IPS-18c (cell line): ENCODE measurements around the gene KMO.

ENCODE experiments used
- H3K4me3 ChIP-seq: 2 replicates; pipeline ENCODE4 v1.7.0; 2013; ENCODE audit warnings: low read depth, mild to moderate bottlenecking, low read length, moderate library complexity; ENCODE audit not compliant: insufficient read depth
- H3K9me3 ChIP-seq: one replicate; pipeline ENCODE4 v1.6.1; 2013; ENCODE audit warnings: mild to moderate bottlenecking, low read length, moderate library complexity; ENCODE audit not compliant: control insufficient read depth, insufficient read depth

KMO gene

DNA sequence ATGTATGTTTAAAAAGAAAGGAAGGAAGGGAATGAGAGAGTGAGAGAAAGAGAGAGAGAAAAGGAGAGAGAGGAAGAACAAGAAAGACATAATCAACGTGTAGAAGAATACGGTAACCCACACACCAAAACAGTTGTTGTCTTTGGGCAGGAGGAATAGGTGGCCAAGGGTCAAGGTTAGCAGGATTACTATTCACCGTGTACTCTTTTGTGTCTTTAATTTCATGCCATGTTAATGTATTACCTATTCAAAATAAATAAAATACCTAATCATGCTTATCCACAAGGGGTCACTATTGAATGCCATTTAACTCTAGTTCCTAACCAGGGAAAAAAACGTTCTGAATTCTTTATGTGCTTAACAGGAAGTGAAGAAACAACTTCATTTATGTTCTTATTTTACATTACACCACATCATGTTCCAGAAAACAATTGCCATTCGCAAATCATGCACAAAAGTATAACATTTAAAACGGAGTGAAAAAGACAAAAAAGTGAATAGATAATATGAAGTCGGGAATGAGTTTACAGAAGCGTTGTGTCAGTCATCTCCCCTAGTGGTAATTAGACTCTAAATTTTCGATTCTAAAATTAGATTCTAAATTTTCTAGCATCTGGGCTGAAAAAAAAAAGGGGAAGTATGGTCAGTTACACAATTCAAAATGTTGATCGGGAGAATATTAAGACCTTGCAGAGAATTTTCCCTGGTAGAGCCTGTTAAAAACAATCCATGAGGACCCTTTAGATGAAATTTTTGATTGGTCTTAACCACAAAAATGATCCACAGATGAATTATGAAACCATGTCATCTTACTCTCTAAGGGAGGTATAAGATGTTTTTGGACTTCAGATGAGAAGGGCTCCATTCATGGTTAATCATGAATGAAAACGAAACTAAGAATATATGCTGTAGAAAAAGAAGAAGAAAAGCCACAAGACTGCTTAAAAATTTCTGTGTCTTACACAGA, 700 bp upstream of the KMO start:
- Histone ChIP-seq H3K9me3 (no peaks in the 10 kb centered on the region), H3K4me3 (no peak overlapping the region)

- no peaks in the 10 kb centered on the region for H3K9me3 ChIP-seq
- H3K4me3 ChIP-seq: no peak overlapping the region
Measured at GRCh38 chr1:241532864-241533263, 686 bp downstream of the KMO start.

GRCh38 chr1:241533326-241534115, 1.3 kb downstream of the KMO start:
- Histone ChIP-seq H3K4me3 (no peak overlapping the region), H3K9me3 (no peaks in the 10 kb centered on the region)

GRCh38 chr1:241536304-241536703, 4.1 kb downstream of the KMO start:
- no peak overlapping the region for H3K4me3 ChIP-seq
- H3K9me3 ChIP-seq: no peaks in the 10 kb centered on the region

- Histone ChIP-seq H3K9me3 (no peaks in the 10 kb centered on the region), H3K4me3 (no peak overlapping the region)
Measured at GRCh38 chr1:241536969-241537368, 4.8 kb downstream of the KMO start.

GRCh38 chr1:241542199-241542907, 10.2 kb downstream of the KMO start:
- Histone ChIP-seq H3K9me3 (no peaks in the 10 kb centered on the region), H3K4me3 (no peak overlapping the region)

DNA sequence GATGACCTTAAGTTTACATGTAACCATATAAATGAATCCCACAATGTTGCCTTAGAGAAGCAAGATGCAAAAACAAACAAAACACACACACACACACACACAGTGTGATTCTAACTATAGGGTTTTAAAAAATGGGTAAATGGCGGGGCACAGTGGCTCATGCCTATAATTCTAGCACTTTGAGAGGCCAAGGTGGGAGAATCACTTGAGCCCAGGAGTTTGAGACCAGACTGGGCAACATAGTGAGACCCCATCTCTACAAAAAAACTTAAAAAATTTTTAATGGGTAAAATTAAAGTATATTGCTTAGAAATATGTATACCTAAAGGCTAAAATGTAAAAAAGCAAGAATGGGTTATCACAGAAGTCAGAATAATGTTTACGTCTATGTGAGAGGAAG, 15.8 kb downstream of the KMO start:
- H3K4me3 ChIP-seq: no peak overlapping the region
- no peaks in the 10 kb centered on the region for H3K9me3 ChIP-seq

- Histone ChIP-seq H3K4me3 (no peak overlapping the region), H3K9me3 (no peaks in the 10 kb centered on the region)
Measured at GRCh38 chr1:241550318-241550717, 18.1 kb downstream of the KMO start.

- Histone ChIP-seq H3K9me3 (no peaks in the 10 kb centered on the region), H3K4me3 (no peak overlapping the region)
Measured at GRCh38 chr1:241551759-241552638, 19.8 kb downstream of the KMO start.

- Histone ChIP-seq H3K9me3 (no peaks in the 10 kb centered on the region), H3K4me3 (no peak overlapping the region)
Measured at GRCh38 chr1:241553886-241554592, 21.9 kb downstream of the KMO start.

DNA sequence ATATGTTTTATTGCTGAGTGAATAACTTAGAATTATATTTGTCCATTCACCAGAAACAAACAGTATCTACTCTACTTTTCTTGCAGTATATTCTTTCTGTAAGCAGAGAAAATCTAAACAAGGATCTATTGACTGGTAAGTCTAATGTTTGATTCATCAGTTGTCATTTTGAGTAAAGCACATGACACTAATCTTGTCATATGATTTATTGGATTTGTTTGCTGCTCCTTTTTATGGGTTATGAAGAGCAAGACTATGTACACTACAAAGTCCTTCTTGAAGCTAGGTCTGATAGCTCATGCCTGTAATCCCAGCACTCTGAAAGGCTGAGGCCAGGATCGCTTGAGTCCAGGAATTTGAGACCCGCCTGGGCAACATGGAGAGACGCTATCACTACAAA, 23.3 kb downstream of the KMO start:
- Histone ChIP-seq H3K9me3 (no peaks in the 10 kb centered on the region), H3K4me3 (no peak overlapping the region)

- Histone ChIP-seq H3K9me3 (no peaks in the 10 kb centered on the region), H3K4me3 (no peak overlapping the region)
Measured at GRCh38 chr1:241557031-241557430, 24.9 kb downstream of the KMO start.

DNA sequence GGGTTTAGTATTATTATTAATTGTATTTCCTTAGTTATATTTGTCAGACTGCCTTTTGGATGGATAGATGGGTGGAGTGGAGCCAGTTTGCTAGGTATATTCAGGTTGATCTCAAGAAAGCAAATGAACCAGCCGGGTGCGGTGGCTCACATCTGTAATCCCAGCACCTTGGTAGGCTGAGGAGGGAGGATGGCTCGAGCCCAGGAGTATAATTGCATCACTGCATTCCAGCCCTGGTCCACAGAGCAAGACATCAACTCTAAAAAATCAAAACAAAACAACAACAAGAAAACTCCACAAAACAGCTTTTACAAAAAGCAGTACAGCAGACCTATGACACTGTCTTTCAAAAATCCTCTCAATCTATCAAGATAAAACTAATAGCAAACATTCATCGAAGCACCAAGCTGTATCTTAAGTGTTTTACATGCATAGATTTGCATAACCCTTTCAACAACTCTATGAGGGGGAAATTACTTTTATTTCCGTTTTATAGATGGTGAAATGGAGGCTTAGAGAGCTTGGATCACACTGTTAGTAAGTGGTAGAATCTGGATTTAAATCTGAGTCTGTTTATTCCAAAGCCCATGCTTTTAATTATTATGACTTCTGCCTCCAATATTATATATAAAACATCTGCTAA, 25.5 kb downstream of the KMO start:
- H3K9me3 ChIP-seq: no peaks in the 10 kb centered on the region
- H3K4me3 ChIP-seq: no peak overlapping the region

GRCh38 chr1:241560146-241560848, 28.1 kb downstream of the KMO start:
- Histone ChIP-seq H3K4me3 (no peak overlapping the region), H3K9me3 (no peaks in the 10 kb centered on the region)

DNA sequence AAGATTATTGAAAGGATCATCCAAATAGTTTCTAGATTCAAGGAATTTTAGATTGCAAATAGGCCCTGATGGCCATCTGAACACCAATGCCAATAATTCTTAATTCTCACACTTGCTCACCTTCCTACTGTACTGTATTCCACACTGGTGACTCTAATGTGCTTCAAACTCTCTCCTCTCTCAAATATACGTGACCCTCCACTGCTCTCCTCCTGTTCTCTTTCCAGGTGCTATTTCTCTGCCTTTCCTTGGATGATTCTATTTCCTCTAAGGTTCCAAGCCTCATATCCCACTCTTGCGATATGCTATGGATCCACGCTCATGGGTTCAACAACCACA, 28.6 kb downstream of the KMO start:
- H3K4me3 ChIP-seq: no peak overlapping the region
- no peaks in the 10 kb centered on the region for H3K9me3 ChIP-seq
